Measurements from ENCODE around the gene GVQW3. TPM values are rescaled to one million over a fixed set of nuclear protein-coding genes. Genes with fewer than 3 reads are reported as not detected.

Gene GVQW3
- total and polyA plus RNA-seq, 5 donors from 2014 or later, result 1.7 to 3.0 (median 2.6) TPM

- peaks cover 48 to 62% (median 55%) of the 10 kb centered on the region in 4 donors for H3K4me1 Mint-ChIP-seq
- no peak for DNase-seq
- peaks cover 1% of the 10 kb centered on the region for H3K36me3 Mint-ChIP-seq
These were observed 11.7 kb upstream of the GVQW3 start for GRCh38 chr11:76369406-76369805.

GRCh38 chr11:76371170-76371569, 10.0 kb upstream of the GVQW3 start:
- no peaks in the 10 kb centered on the region for H3K9me3 Mint-ChIP-seq
- ATAC-seq (ENCODE audit: low read depth in 2 of 2), result peak; percentile 66 to 70

More at GRCh38 chr11:76369406-76369805, 11.7 kb upstream of the GVQW3 start:
- Mint-ChIP-seq H3K27ac (no peak overlapping the region), H3K9me3 (no peaks in the 10 kb centered on the region), H3K4me3 (no peak overlapping the region), H3K27me3 (no peaks in the 10 kb centered on the region)
- no peak overlapping the region for H3K27ac ChIP-seq (ENCODE audit: insufficient read depth, low read length, poor library complexity, severe bottlenecking)
- no peak overlapping the region for H3K4me3 ChIP-seq (ENCODE audit: low read depth, low read length)
- H3K4me1 ChIP-seq (ENCODE audit: control insufficient read depth, insufficient read depth, low read length, poor library complexity, severe bottlenecking), result peaks cover 15% of the 10 kb centered on the region
- ATAC-seq (ENCODE audit: low read depth in 2 of 2), result no peak
- H3K9me3 ChIP-seq (ENCODE audit: control insufficient read depth in 2 of 2, low read length in 2 of 2), result no peaks in the 10 kb centered on the region
- H3K27me3 ChIP-seq (ENCODE audit: control insufficient read depth, insufficient read depth, low read length), result no peaks in the 10 kb centered on the region
- peaks cover 11% of the 10 kb centered on the region for H3K36me3 ChIP-seq (ENCODE audit: control insufficient read depth, insufficient read depth, low read length)

GRCh38 chr11:76376746-76377558, 4.2 kb upstream of the GVQW3 start:
- Mint-ChIP-seq H3K4me3 (peak overlapping the region in 3 of 4 donors; percentile 10 to 69 (median 48)), H3K4me1 (peaks cover 44 to 77% (median 67%) of the 10 kb centered on the region in 4 donors), H3K36me3 (no peaks in the 10 kb centered on the region), H3K27ac (peak overlapping the region in 2 of 3 donors; percentile 10 to 17), H3K27me3 (no peaks in the 10 kb centered on the region), H3K9me3 (no peaks in the 10 kb centered on the region)
- Histone ChIP-seq H3K36me3 (ENCODE audit: control insufficient read depth, insufficient read depth, low read length) (no peaks in the 10 kb centered on the region), H3K9me3 (ENCODE audit: control insufficient read depth in 2 of 2, low read length in 2 of 2) (no peaks in the 10 kb centered on the region), H3K27ac (ENCODE audit: insufficient read depth, low read length, poor library complexity, severe bottlenecking) (peak overlapping the region; percentile 25), H3K27me3 (ENCODE audit: control insufficient read depth, insufficient read depth, low read length) (no peaks in the 10 kb centered on the region), H3K4me3 (ENCODE audit: low read depth, low read length) (peak overlapping the region; percentile 28), H3K4me1 (ENCODE audit: control insufficient read depth, insufficient read depth, low read length, poor library complexity, severe bottlenecking) (peaks cover 48% of the 10 kb centered on the region)
- ATAC-seq (ENCODE audit: low read depth in 2 of 2) (no peak), DNase-seq (no peak)

More at GRCh38 chr11:76371170-76371569, 10.0 kb upstream of the GVQW3 start:
- H3K4me1 ChIP-seq (ENCODE audit: control insufficient read depth, insufficient read depth, low read length, poor library complexity, severe bottlenecking), result peaks cover 22% of the 10 kb centered on the region
- peaks cover 44 to 68% (median 61%) of the 10 kb centered on the region in 4 donors for H3K4me1 Mint-ChIP-seq
- no peak overlapping the region for H3K27ac ChIP-seq (ENCODE audit: insufficient read depth, low read length, poor library complexity, severe bottlenecking)
- H3K27me3 Mint-ChIP-seq, result no peaks in the 10 kb centered on the region
- peak in 1 of 3 donors; percentile 26 for DNase-seq
- H3K36me3 ChIP-seq (ENCODE audit: control insufficient read depth, insufficient read depth, low read length), result no peaks in the 10 kb centered on the region
- H3K4me3 ChIP-seq (ENCODE audit: low read depth, low read length), result no peak overlapping the region
- no peaks in the 10 kb centered on the region for H3K27me3 ChIP-seq (ENCODE audit: control insufficient read depth, insufficient read depth, low read length)
- peak overlapping the region in 1 of 3 donors; percentile 13 for H3K27ac Mint-ChIP-seq
- H3K9me3 ChIP-seq (ENCODE audit: control insufficient read depth in 2 of 2, low read length in 2 of 2), result no peaks in the 10 kb centered on the region
- H3K4me3 Mint-ChIP-seq, result peak overlapping the region in 3 of 4 donors; percentile 1 to 33 (median 2)
- H3K36me3 Mint-ChIP-seq, result no peaks in the 10 kb centered on the region

- H3K36me3 ChIP-seq (ENCODE audit: control insufficient read depth, insufficient read depth, low read length), result no peaks in the 10 kb centered on the region
- H3K4me3 ChIP-seq (ENCODE audit: low read depth, low read length), result peak overlapping the region; percentile 91
- Mint-ChIP-seq H3K4me3 (peak overlapping the region; percentile 94 to 98 (median 96)), H3K27ac (peak overlapping the region; percentile 82 to 93 (median 90)), H3K36me3 (peaks cover 4% of the 10 kb centered on the region), H3K4me1 (peaks cover 30 to 86% (median 67%) of the 10 kb centered on the region in 4 donors), H3K27me3 (no peaks in the 10 kb centered on the region), H3K9me3 (no peaks in the 10 kb centered on the region)
- DNase-seq (no peak), ATAC-seq (ENCODE audit: low read depth in 2 of 2) (no peak)
- no peaks in the 10 kb centered on the region for H3K9me3 ChIP-seq (ENCODE audit: control insufficient read depth in 2 of 2, low read length in 2 of 2)
- peaks cover 51% of the 10 kb centered on the region for H3K4me1 ChIP-seq (ENCODE audit: control insufficient read depth, insufficient read depth, low read length, poor library complexity, severe bottlenecking)
- H3K27me3 ChIP-seq (ENCODE audit: control insufficient read depth, insufficient read depth, low read length), result no peaks in the 10 kb centered on the region
- peak overlapping the region; percentile 64 for H3K27ac ChIP-seq (ENCODE audit: insufficient read depth, low read length, poor library complexity, severe bottlenecking)
These were observed 1.3 kb upstream of the GVQW3 start for GRCh38 chr11:76379807-76380158.

- Histone ChIP-seq H3K4me3 (ENCODE audit: low read depth, low read length) (peak overlapping the region; percentile 91), H3K27me3 (ENCODE audit: control insufficient read depth, insufficient read depth, low read length) (no peaks in the 10 kb centered on the region), H3K4me1 (ENCODE audit: control insufficient read depth, insufficient read depth, low read length, poor library complexity, severe bottlenecking) (peaks cover 48% of the 10 kb centered on the region), H3K27ac (ENCODE audit: insufficient read depth, low read length, poor library complexity, severe bottlenecking) (peak overlapping the region; percentile 64), H3K9me3 (ENCODE audit: control insufficient read depth in 2 of 2, low read length in 2 of 2) (no peaks in the 10 kb centered on the region), H3K36me3 (ENCODE audit: control insufficient read depth, insufficient read depth, low read length) (peaks cover 2% of the 10 kb centered on the region)
- ATAC-seq (ENCODE audit: low read depth in 2 of 2) (peak in 1 of 2 donors; percentile 4), DNase-seq (peak in 2 of 3 donors; percentile 41 to 67)
- Mint-ChIP-seq H3K4me3 (peak overlapping the region; percentile 94 to 99 (median 96)), H3K27me3 (no peaks in the 10 kb centered on the region), H3K27ac (peak overlapping the region; percentile 82 to 93 (median 90)), H3K4me1 (peaks cover 27 to 81% (median 65%) of the 10 kb centered on the region in 4 donors), H3K36me3 (peaks cover 4% of the 10 kb centered on the region), H3K9me3 (no peaks in the 10 kb centered on the region)
These were observed 755 bp upstream of the GVQW3 start for GRCh38 chr11:76380159-76380976.

- H3K4me3 Mint-ChIP-seq, result peak overlapping the region; percentile 92 to 99 (median 94)
- peaks cover 21 to 69% (median 56%) of the 10 kb centered on the region in 4 donors for H3K4me1 Mint-ChIP-seq
- peak overlapping the region in 1 of 3 donors; percentile 85 for H3K27ac Mint-ChIP-seq
These were observed 1.1 kb downstream of the GVQW3 start for GRCh38 chr11:76382209-76382608.

GRCh38 chr11:76385903-76386302, 4.8 kb downstream of the GVQW3 start:
- H3K4me1 Mint-ChIP-seq, result peaks cover 6 to 40% (median 35%) of the 10 kb centered on the region in 4 donors
- peaks cover 14% of the 10 kb centered on the region for H3K4me1 ChIP-seq (ENCODE audit: control insufficient read depth, insufficient read depth, low read length, poor library complexity, severe bottlenecking)
- H3K4me3 Mint-ChIP-seq, result no peak overlapping the region
- peaks cover 0 to 1% (median 0%) of the 10 kb centered on the region in 7 donors for H3K9me3 Mint-ChIP-seq
- no peak for DNase-seq
- ATAC-seq (ENCODE audit: low read depth in 2 of 2), result no peak
- no peak overlapping the region for H3K27ac ChIP-seq (ENCODE audit: insufficient read depth, low read length, poor library complexity, severe bottlenecking)
- no peaks in the 10 kb centered on the region for H3K27me3 Mint-ChIP-seq
- no peaks in the 10 kb centered on the region for H3K27me3 ChIP-seq (ENCODE audit: control insufficient read depth, insufficient read depth, low read length)
- no peak overlapping the region for H3K27ac Mint-ChIP-seq
- H3K36me3 ChIP-seq (ENCODE audit: control insufficient read depth, insufficient read depth, low read length), result peaks cover 2% of the 10 kb centered on the region
- no peak overlapping the region for H3K4me3 ChIP-seq (ENCODE audit: low read depth, low read length)
- H3K9me3 ChIP-seq (ENCODE audit: control insufficient read depth in 2 of 2, low read length in 2 of 2), result no peaks in the 10 kb centered on the region
- peaks cover 13% of the 10 kb centered on the region for H3K36me3 Mint-ChIP-seq

More at GRCh38 chr11:76382209-76382608, 1.1 kb downstream of the GVQW3 start:
- peaks cover 2% of the 10 kb centered on the region for H3K36me3 ChIP-seq (ENCODE audit: control insufficient read depth, insufficient read depth, low read length)
- Mint-ChIP-seq H3K27me3 (no peaks in the 10 kb centered on the region), H3K9me3 (peaks cover 0 to 1% (median 0%) of the 10 kb centered on the region in 7 donors), H3K36me3 (peaks cover 9% of the 10 kb centered on the region)
- DNase-seq (no peak), ATAC-seq (ENCODE audit: low read depth in 2 of 2) (no peak)
- H3K27ac ChIP-seq (ENCODE audit: insufficient read depth, low read length, poor library complexity, severe bottlenecking), result no peak overlapping the region
- peak overlapping the region; percentile 94 for H3K4me3 ChIP-seq (ENCODE audit: low read depth, low read length)
- H3K9me3 ChIP-seq (ENCODE audit: control insufficient read depth in 2 of 2, low read length in 2 of 2), result no peaks in the 10 kb centered on the region
- H3K4me1 ChIP-seq (ENCODE audit: control insufficient read depth, insufficient read depth, low read length, poor library complexity, severe bottlenecking), result peaks cover 35% of the 10 kb centered on the region
- H3K27me3 ChIP-seq (ENCODE audit: control insufficient read depth, insufficient read depth, low read length), result no peaks in the 10 kb centered on the region
